Smooth muscle cell (in vitro differentiated cells): Measurements from ENCODE around the gene CXXC4. TPM values are rescaled to one million over a fixed set of nuclear protein-coding genes. Genes with fewer than 3 reads are reported as not detected.

Experiments used
- DNase-seq: peaks from one replicate; lab custom pipeline; 2025; ENCODE audit not compliant: unreplicated experiment; lab: John Stamatoyannopoulos, UW
- H2AFZ ChIP-seq: fragments of 200-600 bp; sonication (generic); 2 replicates; pipeline ENCODE4 v1.6.0; 2016; ENCODE audit warnings: antibody characterized with exemption, low read depth, mild to moderate bottlenecking
- H3F3A ChIP-seq: fragments of 200-600 bp; sonication (generic); 2 replicates; pipeline ENCODE4 v1.6.0; 2017; ENCODE audit warnings: antibody characterized with exemption, low read depth
- H3K27ac ChIP-seq: fragments of 200-600 bp; sonication (generic); 2 replicates; pipeline ENCODE4 v1.5.1; 2016; ENCODE audit warnings: low read depth, mild to moderate bottlenecking
- H3K27me3 ChIP-seq: fragments of 200-600 bp; sonication (generic); 2 replicates; pipeline ENCODE4 v1.6.1; 2016; ENCODE audit warnings: low read depth, mild to moderate bottlenecking
- H3K36me3 ChIP-seq: fragments of 200-600 bp; sonication (generic); 2 replicates; pipeline ENCODE4 v1.5.1; 2016; ENCODE audit warnings: low read depth
- H3K4me1 ChIP-seq: fragments of 200-600 bp; sonication (generic); 2 replicates; pipeline ENCODE4 v1.5.1; 2016; ENCODE audit warnings: low read depth
- H3K4me2 ChIP-seq: fragments of 200-600 bp; sonication (generic); 2 replicates; pipeline ENCODE4 v1.6.0; 2016; ENCODE audit warnings: mild to moderate bottlenecking
- H3K4me3 ChIP-seq: fragments of 200-600 bp; sonication (generic); 2 replicates; pipeline ENCODE4 v1.5.1; 2016; ENCODE audit warnings: mild to moderate bottlenecking
- H3K79me2 ChIP-seq: fragments of 200-600 bp; sonication (generic); 2 replicates; pipeline ENCODE4 v1.6.0; 2016; ENCODE audit warnings: low read depth, mild to moderate bottlenecking
- H3K9ac ChIP-seq: fragments of 200-600 bp; sonication (generic); 2 replicates; pipeline ENCODE4 v1.6.0; 2016; ENCODE audit warnings: low read depth
- H3K9me3 ChIP-seq: fragments of 200-600 bp; sonication (generic); replicated peaks from 2 replicates; pipeline ENCODE4 v1.5.1; 2016; ENCODE audit warnings: low read depth
- H4K20me1 ChIP-seq: fragments of 200-600 bp; sonication (generic); 2 replicates; pipeline ENCODE4 v1.6.0; 2016; ENCODE audit warnings: low read depth
- WGBS: methylation state at CpG from one replicate; pipeline ENCODE4 v1.1.7; 2016; ENCODE audit warnings: low lambda C conversion rate; 5-methylcytosine and 5-hydroxymethylcytosine counted together
- polyA plus RNA-seq: library from polyadenylated mRNA; unstranded; fragments of >200 nt; fragmentation: Nextera tagmentation; extraction: Ambion mirVana; gene quantifications from 2 replicates; pipeline ENCODE4 v1.2.1, GENCODE V29; 2016
- total RNA-seq: library from RNA; depleted of rRNA; stranded (reverse); fragments of >200 nt; gene quantifications from 2 replicates; pipeline ENCODE4 v1.2.3, GENCODE V29; 2014
- TF ChIP-seq, protein P1 (sequence below): fragments of 200-600 bp; sonication (generic); IDR thresholded peaks from 2 replicates; pipeline ENCODE4 v1.5.1; 2017; ENCODE audit warnings: borderline replicate concordance, mild to moderate bottlenecking, antibody characterized with exemption; ENCODE audit not compliant: insufficient read depth, poor library complexity, severe bottlenecking

The CXXC4 gene
- total and polyA plus RNA-seq, 2 experiments from 2014 or later = 0.18 to 0.64 TPM

DNA sequence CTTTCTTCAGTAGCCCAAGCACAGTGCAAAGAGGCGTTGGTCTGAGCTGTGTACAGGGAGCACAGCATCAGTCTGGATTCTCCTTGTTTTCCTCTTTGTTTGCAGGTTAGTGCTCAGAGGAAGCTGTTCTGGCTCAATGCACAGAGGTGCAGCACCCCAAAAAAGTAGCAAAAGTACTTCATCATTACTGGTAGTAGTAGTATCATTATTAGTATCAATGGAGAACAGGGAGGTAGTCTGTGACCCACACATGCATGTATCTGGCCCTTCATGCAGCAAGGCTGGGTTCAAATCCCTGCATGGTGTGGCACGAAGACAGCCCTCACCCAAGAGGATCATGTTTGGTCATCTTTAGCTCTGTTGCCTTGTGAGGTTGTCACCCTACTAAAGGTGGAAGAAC is 68.7 kb downstream of the CXXC4 start:
- Histone ChIP-seq H3K9me3 (no peaks in the 10 kb centered on the region), H2AFZ (no peak overlapping the region), H3F3A (no peaks in the 10 kb centered on the region), H3K36me3 (no peaks in the 10 kb centered on the region), H3K27me3 (no peaks in the 10 kb centered on the region), H4K20me1 (no peaks in the 10 kb centered on the region), H3K79me2 (no peaks in the 10 kb centered on the region), H3K27ac (no peak overlapping the region), H3K9ac (no peak overlapping the region), H3K4me3 (no peak overlapping the region), H3K4me1 (peaks cover 24% of the 10 kb centered on the region), H3K4me2 (no peak overlapping the region)
- no peak for DNase-seq
- 96% methylated on average over 2 of the region's 2 CpGs for WGBS
- TF ChIP-seq, protein P1, sequence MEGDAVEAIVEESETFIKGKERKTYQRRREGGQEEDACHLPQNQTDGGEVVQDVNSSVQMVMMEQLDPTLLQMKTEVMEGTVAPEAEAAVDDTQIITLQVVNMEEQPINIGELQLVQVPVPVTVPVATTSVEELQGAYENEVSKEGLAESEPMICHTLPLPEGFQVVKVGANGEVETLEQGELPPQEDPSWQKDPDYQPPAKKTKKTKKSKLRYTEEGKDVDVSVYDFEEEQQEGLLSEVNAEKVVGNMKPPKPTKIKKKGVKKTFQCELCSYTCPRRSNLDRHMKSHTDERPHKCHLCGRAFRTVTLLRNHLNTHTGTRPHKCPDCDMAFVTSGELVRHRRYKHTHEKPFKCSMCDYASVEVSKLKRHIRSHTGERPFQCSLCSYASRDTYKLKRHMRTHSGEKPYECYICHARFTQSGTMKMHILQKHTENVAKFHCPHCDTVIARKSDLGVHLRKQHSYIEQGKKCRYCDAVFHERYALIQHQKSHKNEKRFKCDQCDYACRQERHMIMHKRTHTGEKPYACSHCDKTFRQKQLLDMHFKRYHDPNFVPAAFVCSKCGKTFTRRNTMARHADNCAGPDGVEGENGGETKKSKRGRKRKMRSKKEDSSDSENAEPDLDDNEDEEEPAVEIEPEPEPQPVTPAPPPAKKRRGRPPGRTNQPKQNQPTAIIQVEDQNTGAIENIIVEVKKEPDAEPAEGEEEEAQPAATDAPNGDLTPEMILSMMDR = no peak

DNA sequence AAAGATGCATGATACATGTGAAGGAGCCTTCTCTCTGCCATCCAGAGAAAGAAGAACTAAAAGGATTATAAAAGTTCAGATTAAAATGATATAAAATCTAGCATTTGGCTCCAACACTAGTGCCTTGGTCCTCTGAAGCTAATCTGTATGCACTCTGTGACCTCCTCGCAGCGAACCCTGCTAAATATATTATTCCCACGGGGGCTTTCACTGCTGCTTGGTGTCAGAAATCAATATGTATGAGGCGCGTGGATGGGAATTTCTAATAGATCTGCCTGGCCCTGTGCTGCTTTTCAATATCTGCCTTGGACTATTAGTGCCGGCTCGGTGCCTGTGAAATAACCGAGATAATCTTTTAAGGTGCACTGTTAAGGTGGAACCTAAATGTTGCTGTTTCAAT is 69.7 kb downstream of the CXXC4 start:
- Histone ChIP-seq H4K20me1 (no peaks in the 10 kb centered on the region), H3K79me2 (no peaks in the 10 kb centered on the region), H3K36me3 (no peaks in the 10 kb centered on the region), H3K27ac (no peak overlapping the region), H3K9me3 (no peaks in the 10 kb centered on the region), H2AFZ (peak overlapping the region; percentile 11), H3K27me3 (no peaks in the 10 kb centered on the region), H3K4me1 (peaks cover 33% of the 10 kb centered on the region), H3F3A (no peaks in the 10 kb centered on the region), H3K4me2 (no peak overlapping the region), H3K9ac (no peak overlapping the region), H3K4me3 (peak overlapping the region; percentile 14)
- TF ChIP-seq, protein P1 = no peak
- no peak for DNase-seq
- 57% methylated on average over 8 of the region's 8 CpGs for WGBS

DNA sequence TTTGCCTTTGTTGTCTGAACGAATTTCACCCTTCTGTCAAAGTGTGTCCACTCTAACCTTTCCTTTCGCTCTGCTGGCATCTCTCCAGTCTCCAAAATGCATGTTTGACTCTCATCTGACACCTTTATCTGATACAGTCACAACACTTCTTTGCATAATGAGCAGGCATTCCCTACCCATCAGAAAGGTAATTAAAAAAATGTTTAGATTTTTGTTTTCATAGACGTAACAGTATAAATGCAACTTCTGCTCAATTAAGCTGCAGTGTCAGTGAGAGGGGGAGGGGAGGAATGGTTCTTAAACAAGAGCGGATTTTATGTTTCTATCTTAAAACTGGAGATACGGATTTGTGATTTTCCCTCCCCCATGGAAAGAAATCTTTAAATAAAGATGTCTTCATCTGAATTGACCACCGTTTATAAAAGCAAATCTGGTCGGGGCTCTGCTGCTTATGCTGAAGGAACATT is 70.2 kb downstream of the CXXC4 start:
- H3K79me2 ChIP-seq = no peaks in the 10 kb centered on the region
- H3K27ac ChIP-seq = no peak overlapping the region
- H3K9me3 ChIP-seq = no peaks in the 10 kb centered on the region
- no peaks in the 10 kb centered on the region for H4K20me1 ChIP-seq
- DNase-seq = no peak
- TF ChIP-seq, protein P1 = no peak
- no peak overlapping the region for H3K4me2 ChIP-seq
- H3F3A ChIP-seq = no peaks in the 10 kb centered on the region
- H3K4me1 ChIP-seq = peaks cover 37% of the 10 kb centered on the region
- 78% methylated on average over 7 of the region's 7 CpGs for WGBS
- H3K4me3 ChIP-seq = peak overlapping the region; percentile 14
- no peaks in the 10 kb centered on the region for H3K27me3 ChIP-seq
- H3K9ac ChIP-seq = no peak overlapping the region
- H2AFZ ChIP-seq = peak overlapping the region; percentile 11
- no peaks in the 10 kb centered on the region for H3K36me3 ChIP-seq

DNA sequence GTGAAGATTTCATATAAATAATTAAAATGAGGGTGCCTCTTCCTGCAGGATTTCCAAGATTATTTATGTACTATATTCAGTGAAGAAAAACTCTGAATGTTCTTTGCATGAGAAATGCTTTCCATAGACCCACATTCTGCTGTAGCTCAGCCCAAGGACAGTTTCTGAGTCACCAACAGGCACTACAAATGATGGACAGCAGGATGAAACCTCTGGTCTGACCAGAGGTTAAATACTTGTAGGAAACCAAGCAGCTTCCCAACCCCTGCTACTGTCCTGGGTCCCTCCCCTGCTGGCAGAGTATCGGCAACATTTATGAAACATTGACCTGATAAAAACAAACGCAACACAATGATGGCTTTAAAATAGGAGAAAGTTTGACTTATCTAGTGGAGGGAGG is 73.1 kb downstream of the CXXC4 start:
- H3K27ac ChIP-seq = no peak overlapping the region
- no peak overlapping the region for H3K9ac ChIP-seq
- no peaks in the 10 kb centered on the region for H3K79me2 ChIP-seq
- peak overlapping the region; percentile 90 for H2AFZ ChIP-seq
- H3K4me1 ChIP-seq = peaks cover 37% of the 10 kb centered on the region
- H3K9me3 ChIP-seq = no peaks in the 10 kb centered on the region
- no peak for DNase-seq
- no peaks in the 10 kb centered on the region for H4K20me1 ChIP-seq
- H3K36me3 ChIP-seq = no peaks in the 10 kb centered on the region
- peak overlapping the region; percentile 65 for H3K4me2 ChIP-seq
- no peaks in the 10 kb centered on the region for H3F3A ChIP-seq
- no peak overlapping the region for H3K4me3 ChIP-seq
- WGBS = 75% methylated on average over 2 of the region's 2 CpGs
- H3K27me3 ChIP-seq = no peaks in the 10 kb centered on the region
- TF ChIP-seq, protein P1 = no peak
